GM19351 (cell line): ENCODE data around the gene PAGE2.
"Not testable (repeated sequence)": the region's sequence is repeated elsewhere in the genome, so short reads cannot be mapped to it uniquely, and the experiment has no call there.

Experiments
- ATAC-seq: cut with Tn5 transposase; IDR thresholded peaks from one replicate; pipeline ENCODE4 v1.9.1; 2021; ENCODE audit warnings: mild to moderate bottlenecking, moderate library complexity; ENCODE audit not compliant: unreplicated experiment

PAGE2 gene

GRCh38 chrX:55120761-55121358 is 32.0 kb downstream of the PAGE2 start:
- ATAC-seq = no peak

GRCh38 chrX:55123900-55124299 is 35.1 kb downstream of the PAGE2 start:
- ATAC-seq = no peak

GRCh38 chrX:55127692-55128091 is 38.9 kb downstream of the PAGE2 start:
- no peak for ATAC-seq

GRCh38 chrX:55129361-55129760 is 40.5 kb downstream of the PAGE2 start:
- ATAC-seq = no peak

- ATAC-seq = no peak
These were observed 41.7 kb downstream of the PAGE2 start for GRCh38 chrX:55130481-55130880.

GRCh38 chrX:55132416-55132815 is 43.6 kb downstream of the PAGE2 start:
- no peak for ATAC-seq

GRCh38 chrX:55135171-55135570 is 46.4 kb downstream of the PAGE2 start:
- ATAC-seq = no peak

GRCh38 chrX:55140800-55141199 is 52.0 kb downstream of the PAGE2 start:
- ATAC-seq = not testable (repeated sequence)
